Measurements from ENCODE around the gene NUP43. TPM values are rescaled to one million over a fixed set of nuclear protein-coding genes. Genes with fewer than 3 reads are reported as not detected.

NUP43 gene
- 64.0 and 70.1 TPM in 2 replicates for total RNA-seq (2014; rRNA removed; shearing (Covaris generic))

DNA sequence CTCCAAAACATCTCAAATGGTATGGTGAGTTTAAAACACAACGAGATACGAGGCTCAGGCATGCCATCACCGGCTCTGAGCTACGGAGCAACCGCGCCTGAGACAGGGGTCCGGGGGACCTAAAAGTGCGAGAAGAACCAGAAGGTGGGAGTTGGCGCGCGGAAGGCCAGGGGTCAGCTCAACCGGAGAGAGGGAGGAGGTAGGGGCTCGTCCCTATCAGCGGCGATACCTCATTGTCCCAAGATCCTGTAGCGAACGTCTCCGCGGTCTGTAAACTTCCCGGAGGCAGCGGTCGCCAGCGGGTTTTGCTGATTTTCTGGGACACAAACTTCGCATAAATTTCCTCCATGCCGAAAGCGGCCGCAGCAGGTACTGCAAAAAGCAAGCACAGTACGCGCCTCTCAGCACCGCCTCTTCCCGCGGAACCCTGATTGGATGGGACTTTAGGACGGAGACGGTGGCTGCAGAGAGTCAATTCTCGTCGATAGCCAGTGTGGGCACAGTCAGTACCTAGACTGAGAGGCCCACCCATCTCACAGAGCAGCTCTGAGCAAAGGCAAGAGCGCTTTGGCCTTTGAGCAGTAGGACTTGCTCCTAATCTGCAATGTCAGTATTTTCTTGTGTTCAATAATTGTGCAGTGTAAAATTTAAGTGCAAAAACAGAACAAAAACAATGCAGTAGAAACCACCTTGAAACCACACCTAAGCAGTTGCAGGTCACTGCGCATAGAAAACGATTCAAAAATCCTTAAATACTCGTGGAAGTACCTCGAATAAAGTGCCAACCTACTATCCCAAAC is at the start of gene NUP43:
Gene NUP43, minus strand, starts transcription at position 383 of the 800 bp plus-strand sequence. Its CDS starts 34 bp downstream, at position 349.
- H3K27me3 ChIP-seq (ENCODE audit: control insufficient read depth, insufficient read depth, low read length): no peaks in the 10 kb centered on the region
- H3K4me3 ChIP-seq (ENCODE audit: insufficient read depth, low read depth, low read length): peak within 1 kb of the TSS; percentile 94
- DNase-seq: peak; percentile 89
- peaks cover 6% of the 10 kb centered on the region for H3K36me3 ChIP-seq (replicated peaks; ENCODE audit: control insufficient read depth, insufficient read depth, low read length)

- Histone ChIP-seq H3K36me3 (replicated peaks; ENCODE audit: control insufficient read depth, insufficient read depth, low read length) (no peaks in the 10 kb centered on the region; the same call in 1 of the 2 replicates), H3K4me3 (ENCODE audit: insufficient read depth, low read depth, low read length) (no peak overlapping the region), H3K27me3 (ENCODE audit: control insufficient read depth, insufficient read depth, low read length) (no peaks in the 10 kb centered on the region)
- DNase-seq: no peak
Measured at GRCh38 chr6:149783551-149783950, 37.2 kb upstream of the NUP43 start.

GRCh38 chr6:149782337-149782736 is 36.0 kb upstream of the NUP43 start:
- Histone ChIP-seq H3K27me3 (ENCODE audit: control insufficient read depth, insufficient read depth, low read length) (no peaks in the 10 kb centered on the region), H3K36me3 (replicated peaks; ENCODE audit: control insufficient read depth, insufficient read depth, low read length) (no peaks in the 10 kb centered on the region; the same call in 1 of the 2 replicates), H3K4me3 (ENCODE audit: insufficient read depth, low read depth, low read length) (no peak overlapping the region)
- DNase-seq: no peak

DNA sequence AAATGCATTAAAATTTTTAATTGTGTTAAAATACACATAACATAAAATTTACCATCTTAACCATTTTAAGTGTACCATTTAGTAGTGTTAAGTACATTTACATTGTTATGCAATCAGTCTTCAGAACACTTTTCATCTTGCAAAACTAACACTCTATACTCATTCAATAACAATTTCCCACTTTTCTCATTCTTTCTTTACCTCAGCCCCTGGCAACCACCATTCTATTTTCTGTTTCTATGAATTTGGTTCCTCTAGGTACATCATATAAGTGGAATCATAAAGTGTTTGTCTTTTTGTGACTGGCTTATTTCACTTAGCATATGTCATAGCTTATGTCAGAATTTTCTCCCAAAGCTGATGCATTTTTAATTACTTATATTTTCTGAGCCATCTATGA is 35.4 kb upstream of the NUP43 start:
- Histone ChIP-seq H3K36me3 (replicated peaks; ENCODE audit: control insufficient read depth, insufficient read depth, low read length) (no peaks in the 10 kb centered on the region; the same call in 1 of the 2 replicates), H3K4me3 (ENCODE audit: insufficient read depth, low read depth, low read length) (no peak overlapping the region), H3K27me3 (ENCODE audit: control insufficient read depth, insufficient read depth, low read length) (no peaks in the 10 kb centered on the region)
- DNase-seq: no peak

DNA sequence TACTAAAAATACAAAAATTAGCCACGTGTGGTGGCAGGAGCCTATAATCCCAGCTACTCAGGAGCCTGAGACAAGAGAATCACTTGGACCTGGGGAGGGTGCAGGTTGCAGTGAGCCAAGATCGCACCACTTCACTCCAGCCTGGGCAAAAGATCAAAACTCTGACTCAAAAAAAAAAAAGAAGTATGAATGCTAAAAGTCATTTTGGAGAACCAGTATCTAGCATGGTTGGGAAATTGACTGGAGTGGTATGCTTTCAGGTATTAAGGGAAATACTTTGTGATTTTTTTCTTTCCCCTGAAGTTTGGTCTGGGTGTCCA is 33.3 kb upstream of the NUP43 start:
- Histone ChIP-seq H3K27me3 (ENCODE audit: control insufficient read depth, insufficient read depth, low read length) (no peaks in the 10 kb centered on the region), H3K4me3 (ENCODE audit: insufficient read depth, low read depth, low read length) (no peak overlapping the region), H3K36me3 (replicated peaks; ENCODE audit: control insufficient read depth, insufficient read depth, low read length) (no peaks in the 10 kb centered on the region; the same call in none of the 2 replicates)
- no peak for DNase-seq

- H3K4me3 ChIP-seq (ENCODE audit: insufficient read depth, low read depth, low read length): no peak overlapping the region
- no peaks in the 10 kb centered on the region; the same call in 1 of the 2 replicates for H3K36me3 ChIP-seq (replicated peaks; ENCODE audit: control insufficient read depth, insufficient read depth, low read length)
- H3K27me3 ChIP-seq (ENCODE audit: control insufficient read depth, insufficient read depth, low read length): no peaks in the 10 kb centered on the region
- no peak for DNase-seq
Measured at GRCh38 chr6:149777624-149778023, 31.3 kb upstream of the NUP43 start.

DNA sequence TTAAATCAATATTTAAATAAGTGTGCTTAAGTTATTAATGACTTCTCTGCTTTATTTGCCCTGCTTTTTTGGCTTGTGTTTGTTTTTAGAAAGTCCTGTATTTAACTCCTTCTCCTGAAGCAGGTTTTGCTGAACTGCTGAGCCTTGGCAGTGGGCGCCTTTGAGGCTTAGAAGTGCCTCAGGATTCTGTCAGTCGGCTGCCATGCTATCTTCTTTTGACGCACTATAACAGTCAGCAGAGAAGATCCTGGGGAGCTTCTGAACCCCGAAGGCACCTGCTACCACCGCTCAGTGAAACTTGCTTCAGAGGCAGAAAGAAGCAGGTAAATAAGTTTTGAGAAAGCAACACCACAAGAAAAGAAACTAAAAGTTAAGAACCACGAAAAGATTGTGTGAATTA is 25.6 kb upstream of the NUP43 start:
- DNase-seq: no peak
- Histone ChIP-seq H3K27me3 (ENCODE audit: control insufficient read depth, insufficient read depth, low read length) (no peaks in the 10 kb centered on the region), H3K36me3 (replicated peaks; ENCODE audit: control insufficient read depth, insufficient read depth, low read length) (peaks cover 2% of the 10 kb centered on the region), H3K4me3 (ENCODE audit: insufficient read depth, low read depth, low read length) (no peak overlapping the region)

DNA sequence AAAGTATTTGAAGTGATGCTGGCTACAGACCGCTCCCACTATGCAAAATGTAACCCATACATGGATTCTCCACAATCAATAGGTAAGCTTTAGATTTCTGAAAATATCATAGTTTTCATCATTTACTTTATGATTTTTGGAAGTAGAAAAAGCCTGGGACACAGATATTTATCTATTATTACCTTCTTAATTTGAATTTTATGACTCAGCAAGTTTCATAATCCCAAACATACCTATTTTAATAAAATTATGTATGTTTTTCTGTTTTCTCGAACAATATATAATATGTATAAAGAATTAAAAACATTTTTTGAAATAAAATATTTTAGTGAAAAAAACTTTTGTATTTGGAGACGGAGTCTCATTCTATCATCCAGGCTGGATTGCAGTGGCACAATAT is 24.9 kb upstream of the NUP43 start:
- no peak for DNase-seq
- H3K27me3 ChIP-seq (ENCODE audit: control insufficient read depth, insufficient read depth, low read length): no peaks in the 10 kb centered on the region
- peaks cover 2% of the 10 kb centered on the region for H3K36me3 ChIP-seq (replicated peaks; ENCODE audit: control insufficient read depth, insufficient read depth, low read length)

DNA sequence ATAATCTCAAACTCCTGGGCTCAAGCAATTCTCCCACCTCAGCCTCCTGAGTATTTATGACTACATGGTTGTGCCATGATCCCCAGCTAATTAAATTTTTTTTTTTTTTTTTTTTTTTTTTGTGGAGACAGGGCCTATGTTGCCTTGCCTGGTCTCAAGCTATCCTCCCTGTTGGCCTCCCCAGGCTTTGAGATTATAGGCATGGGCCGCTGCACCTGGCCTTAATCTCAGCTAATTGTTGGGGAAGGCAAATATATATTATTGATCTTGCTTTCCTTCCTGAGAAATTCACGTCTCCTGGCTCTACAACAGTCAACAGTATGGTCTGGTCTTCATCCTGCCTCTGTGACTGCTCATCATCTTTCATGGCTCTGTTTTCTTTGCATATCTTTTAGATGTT is 23.3 kb upstream of the NUP43 start:
- no peaks in the 10 kb centered on the region for H3K27me3 ChIP-seq (ENCODE audit: control insufficient read depth, insufficient read depth, low read length)
- no peak for DNase-seq
- H3K4me3 ChIP-seq (ENCODE audit: insufficient read depth, low read depth, low read length): no peak overlapping the region
- H3K36me3 ChIP-seq (replicated peaks; ENCODE audit: control insufficient read depth, insufficient read depth, low read length): peaks cover 4% of the 10 kb centered on the region

More for the DNA sequence above, 24.9 kb upstream of the NUP43 start:
- no peak overlapping the region for H3K4me3 ChIP-seq (ENCODE audit: insufficient read depth, low read depth, low read length)

DNA sequence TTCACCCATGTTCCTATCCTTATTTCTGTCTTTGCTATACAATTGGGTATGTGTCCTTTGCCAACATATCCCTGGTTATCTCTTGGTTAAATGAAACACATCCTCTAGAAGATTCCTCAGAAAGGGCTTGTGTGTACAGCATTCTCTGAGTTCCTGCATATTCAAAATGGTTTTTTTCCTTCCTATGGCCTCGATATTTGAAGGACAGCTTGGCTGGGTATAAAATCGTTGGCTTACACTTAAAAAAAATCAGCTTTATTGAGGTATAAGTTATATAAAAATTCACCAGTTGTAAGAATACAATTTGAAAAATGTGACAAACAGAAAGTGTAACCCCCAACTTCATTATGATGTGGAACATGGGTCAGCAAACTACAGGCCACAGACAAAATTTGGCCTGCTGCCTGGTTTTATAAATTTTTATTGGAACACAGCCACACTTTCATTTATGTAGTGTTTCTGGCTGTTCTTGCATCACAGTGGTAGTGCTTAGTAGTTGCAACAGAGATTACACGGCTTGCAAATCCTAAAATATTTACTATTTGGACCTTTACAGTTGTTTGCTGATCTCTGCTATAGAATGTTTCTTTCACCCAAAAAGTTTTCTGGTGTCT is 19.9 kb upstream of the NUP43 start:
- DNase-seq: no peak
- H3K36me3 ChIP-seq (replicated peaks; ENCODE audit: control insufficient read depth, insufficient read depth, low read length): peaks cover 2% of the 10 kb centered on the region
- no peak overlapping the region for H3K4me3 ChIP-seq (ENCODE audit: insufficient read depth, low read depth, low read length)
- H3K27me3 ChIP-seq (ENCODE audit: control insufficient read depth, insufficient read depth, low read length): no peaks in the 10 kb centered on the region

DNA sequence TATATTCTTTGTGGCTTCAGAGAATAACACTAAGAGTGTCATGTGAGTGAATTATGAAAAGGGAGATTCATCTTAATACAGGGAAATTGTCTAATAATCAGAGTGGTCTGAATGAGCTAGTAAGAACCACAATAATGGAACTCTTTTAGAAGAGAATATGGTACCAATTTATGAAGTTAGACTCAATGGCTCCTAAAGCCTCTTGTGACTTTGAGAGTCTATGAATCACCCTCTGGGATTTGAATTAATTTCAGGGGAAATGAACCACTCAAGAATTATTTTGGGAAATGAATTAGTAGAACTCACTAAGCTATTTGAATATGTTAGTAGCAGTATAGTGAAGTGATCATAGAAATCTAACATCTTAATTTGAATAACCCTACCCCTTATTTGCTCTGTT is 17.5 kb upstream of the NUP43 start:
- DNase-seq: no peak
- Histone ChIP-seq H3K27me3 (ENCODE audit: control insufficient read depth, insufficient read depth, low read length) (no peaks in the 10 kb centered on the region), H3K4me3 (ENCODE audit: insufficient read depth, low read depth, low read length) (no peak overlapping the region), H3K36me3 (replicated peaks; ENCODE audit: control insufficient read depth, insufficient read depth, low read length) (peaks cover 4% of the 10 kb centered on the region)

DNA sequence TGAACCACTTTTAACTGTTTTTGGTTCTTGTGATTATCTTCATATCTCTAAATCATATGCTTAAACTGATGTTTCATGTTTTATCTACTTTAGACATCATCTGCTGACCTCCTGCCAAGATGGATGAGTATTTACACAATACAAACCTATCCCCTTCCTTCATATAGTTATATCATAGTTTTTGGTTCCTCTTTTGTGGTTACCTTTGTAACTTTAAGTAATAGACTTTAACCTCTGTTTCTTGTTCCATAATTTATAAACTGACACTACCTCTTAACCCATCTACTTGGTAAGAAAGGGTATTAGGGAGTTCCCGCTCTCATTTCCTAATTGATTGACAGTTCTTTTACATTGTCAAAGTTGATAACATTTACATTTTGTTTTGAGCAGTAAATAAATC is 15.1 kb upstream of the NUP43 start:
- Histone ChIP-seq H3K36me3 (replicated peaks; ENCODE audit: control insufficient read depth, insufficient read depth, low read length) (peaks cover 4% of the 10 kb centered on the region), H3K4me3 (ENCODE audit: insufficient read depth, low read depth, low read length) (no peak overlapping the region)
- no peak for DNase-seq

GRCh38 chr6:149756261-149756636 is 9.9 kb upstream of the NUP43 start:
- Histone ChIP-seq H3K4me3 (ENCODE audit: insufficient read depth, low read depth, low read length) (no peak overlapping the region), H3K36me3 (replicated peaks; ENCODE audit: control insufficient read depth, insufficient read depth, low read length) (peaks cover 1% of the 10 kb centered on the region; the same call in 1 of the 2 replicates), H3K27me3 (ENCODE audit: control insufficient read depth, insufficient read depth, low read length) (no peaks in the 10 kb centered on the region)
- no peak for DNase-seq

More for the DNA sequence above, 15.1 kb upstream of the NUP43 start:
- H3K27me3 ChIP-seq (ENCODE audit: control insufficient read depth, insufficient read depth, low read length): no peaks in the 10 kb centered on the region

DNA sequence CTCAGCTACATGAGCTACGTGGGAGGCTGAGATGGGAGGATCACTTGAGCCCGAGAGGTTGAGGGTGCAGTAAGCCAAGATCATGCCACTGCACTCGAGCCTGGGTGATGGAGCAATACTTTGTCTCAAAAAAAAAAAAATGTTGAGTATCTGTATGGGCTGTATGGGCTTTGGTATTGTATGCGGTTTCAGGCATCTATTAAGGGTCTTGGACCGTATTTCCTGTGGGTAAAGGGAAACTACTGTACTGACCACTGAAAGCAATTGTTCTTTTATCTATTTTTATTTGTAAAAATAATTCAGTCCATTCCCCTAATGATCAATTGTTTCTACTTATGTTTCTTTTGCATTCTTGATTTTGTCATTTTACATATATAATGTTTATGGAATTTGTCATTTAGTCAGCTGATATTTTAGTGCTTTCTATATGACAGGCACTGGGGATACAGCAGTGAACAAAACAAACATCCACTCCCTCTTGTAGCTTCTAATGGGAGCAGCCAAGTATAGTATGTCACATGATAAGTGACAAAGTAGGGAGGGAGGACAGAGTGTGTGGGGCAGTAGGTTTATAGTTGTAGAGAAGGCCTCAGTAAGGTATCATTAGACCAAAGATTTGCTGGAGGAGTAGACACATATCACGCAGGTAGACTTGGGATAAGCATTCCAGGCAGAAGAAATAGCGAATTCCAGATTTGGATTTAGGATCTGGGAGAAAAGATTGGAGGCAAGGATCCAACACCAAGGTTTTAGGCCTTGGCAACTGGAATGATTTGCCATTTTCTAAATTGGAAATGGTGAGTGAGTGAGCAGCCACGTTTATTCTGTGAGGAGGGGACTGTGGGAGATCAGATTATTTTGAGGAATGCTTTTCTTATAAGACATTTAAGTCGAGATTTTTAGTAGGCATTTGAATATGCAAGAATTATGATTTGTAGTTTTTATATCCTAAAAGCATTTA is 9.3 kb upstream of the NUP43 start:
- DNase-seq: no peak
- Histone ChIP-seq H3K36me3 (replicated peaks; ENCODE audit: control insufficient read depth, insufficient read depth, low read length) (peaks cover 1% of the 10 kb centered on the region; the same call in 1 of the 2 replicates), H3K4me3 (ENCODE audit: insufficient read depth, low read depth, low read length) (no peak overlapping the region), H3K27me3 (ENCODE audit: control insufficient read depth, insufficient read depth, low read length) (no peaks in the 10 kb centered on the region)

Measured in H7 (cell line).